GM21529 (cell line): ENCODE measurements around the gene AIFM2.
A peak's percentile ranks its signal among the peaks of the same experiment; 100 is the strongest.

Experiments used
- ATAC-seq: cut with Tn5 transposase; IDR thresholded peaks from one replicate; pipeline ENCODE4 v1.9.1; 2021; ENCODE audit not compliant: unreplicated experiment

AIFM2 gene

GRCh38 chr10:70146489-70147258 lies 14.0 kb upstream of the AIFM2 start, which contains the start of gene TYSND1:
Gene TYSND1 (minus strand): TSS chr10:70146700. CDS start chr10:70146586, 114 bp downstream.
- peak; percentile 89 for ATAC-seq

DNA sequence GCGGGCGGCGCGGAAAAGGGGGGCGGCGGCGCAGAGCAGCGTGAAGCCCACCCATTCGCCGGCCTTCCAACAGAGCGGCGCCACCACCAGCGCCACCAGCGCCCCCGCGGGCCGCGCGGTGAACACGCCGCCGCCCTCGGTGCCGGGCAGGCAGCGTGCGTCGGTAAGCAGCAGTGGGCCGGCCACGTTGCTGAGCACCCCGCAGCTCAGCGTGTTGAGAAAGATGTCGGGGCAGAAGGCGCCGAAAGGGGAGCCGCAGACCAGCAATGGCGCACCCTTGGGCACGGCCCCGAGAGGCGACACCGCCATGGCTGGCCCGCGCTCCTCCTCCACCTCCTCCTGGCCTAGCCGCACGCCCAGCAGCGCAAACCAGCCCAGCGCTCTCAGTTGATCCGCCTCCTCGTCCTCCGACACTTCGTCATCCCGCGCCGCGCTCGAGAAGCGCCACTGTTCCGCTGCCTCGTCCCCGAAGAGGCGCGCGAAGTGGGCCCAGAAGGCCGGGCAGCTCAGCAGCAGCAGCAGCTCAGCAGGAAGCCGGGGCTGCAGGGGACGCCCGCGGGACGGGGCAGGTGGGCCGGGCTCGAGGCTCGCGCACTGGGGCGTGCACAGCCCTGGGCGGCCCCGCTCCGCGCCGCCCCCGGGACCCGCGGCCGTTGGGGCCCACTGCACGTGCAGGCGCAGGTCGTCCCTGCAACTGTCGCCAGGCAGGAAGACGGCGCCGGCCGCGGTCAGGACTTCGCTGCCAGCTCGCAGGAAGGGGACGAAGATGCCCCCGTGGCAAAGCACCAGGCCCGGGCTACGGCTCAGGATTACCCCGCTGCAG lies 13.3 kb upstream of the AIFM2 start:
- peak; percentile 47 for ATAC-seq

GRCh38 chr10:70145166-70145665 lies 12.6 kb upstream of the AIFM2 start:
- peak; percentile 5 for ATAC-seq

DNA sequence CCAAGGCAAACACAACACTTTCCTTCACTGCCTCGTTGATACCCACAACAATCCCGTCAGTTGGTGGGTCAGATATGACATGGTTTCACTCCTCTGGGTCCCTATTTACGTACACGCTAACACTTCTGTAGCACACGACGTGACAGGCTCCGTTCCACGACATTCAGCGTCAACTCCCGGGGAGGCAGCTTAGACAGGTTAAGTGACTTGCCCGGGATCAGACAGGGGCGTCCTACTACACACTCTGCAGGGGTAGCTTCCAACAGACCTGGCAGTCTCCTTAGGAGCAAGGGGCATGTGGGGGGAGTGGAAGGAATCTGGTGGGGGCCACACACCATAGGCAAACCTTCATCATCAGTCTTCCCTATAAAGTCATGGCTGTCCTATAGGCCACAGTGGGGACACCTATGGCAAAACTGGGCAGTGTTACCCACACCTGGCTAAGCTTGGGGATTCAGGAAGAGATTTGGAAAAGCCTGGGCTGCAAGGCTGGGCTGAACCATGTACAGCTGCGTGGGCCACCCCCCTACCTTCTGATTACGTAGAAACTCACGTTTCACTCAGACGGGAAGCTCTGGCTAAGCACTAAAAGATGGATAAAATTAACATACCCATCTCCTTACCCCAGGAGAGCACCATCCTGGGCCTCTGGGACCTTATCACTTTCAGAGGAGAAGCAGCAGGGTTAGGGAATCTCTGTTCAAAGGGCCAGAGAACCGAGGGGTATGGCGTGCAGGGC lies 11.9 kb upstream of the AIFM2 start:
- ATAC-seq: no peak

DNA sequence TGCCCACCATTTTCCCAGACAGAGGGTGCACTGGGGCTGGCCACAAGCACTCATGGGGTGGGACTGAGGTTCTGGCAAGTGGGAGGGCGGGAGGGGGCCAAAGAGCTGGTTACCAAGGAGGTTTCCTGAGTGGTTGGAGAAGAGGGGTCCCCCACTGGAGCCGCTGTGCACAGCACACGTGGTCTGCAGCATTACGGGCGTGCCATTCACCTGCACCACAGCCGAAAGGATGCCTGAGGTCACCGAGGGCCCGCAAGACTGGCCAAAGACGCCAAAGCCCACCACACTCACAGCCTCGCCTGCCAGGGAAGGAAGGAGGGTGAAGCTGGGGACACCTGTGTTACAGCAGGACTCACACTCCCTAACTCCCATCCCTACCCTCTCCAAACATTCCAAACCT lies 9.9 kb upstream of the AIFM2 start:
- no peak for ATAC-seq

DNA sequence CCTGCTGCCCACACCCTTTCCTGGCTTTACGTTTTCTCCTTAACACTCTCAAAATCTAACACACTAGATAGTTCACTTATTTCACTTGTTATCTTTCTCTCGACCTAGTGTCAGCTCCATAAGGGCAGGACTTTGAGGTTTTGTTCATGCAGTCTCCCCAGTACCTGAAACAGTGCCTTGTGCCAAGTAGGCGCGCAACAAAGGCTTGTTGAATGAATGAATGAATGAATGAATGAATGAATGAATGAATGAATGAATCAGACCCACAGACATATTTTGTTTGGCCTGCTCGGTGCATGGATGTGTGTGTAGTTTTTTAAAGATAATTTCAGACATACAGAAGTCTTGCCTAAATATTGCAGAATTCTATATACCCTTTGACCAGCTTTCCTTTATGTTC lies 7.7 kb upstream of the AIFM2 start:
- ATAC-seq: no peak

GRCh38 chr10:70139997-70140250 lies 7.3 kb upstream of the AIFM2 start:
- no peak for ATAC-seq

- ATAC-seq: no peak
These were observed 6.7 kb upstream of the AIFM2 start for GRCh38 chr10:70139151-70139996.

DNA sequence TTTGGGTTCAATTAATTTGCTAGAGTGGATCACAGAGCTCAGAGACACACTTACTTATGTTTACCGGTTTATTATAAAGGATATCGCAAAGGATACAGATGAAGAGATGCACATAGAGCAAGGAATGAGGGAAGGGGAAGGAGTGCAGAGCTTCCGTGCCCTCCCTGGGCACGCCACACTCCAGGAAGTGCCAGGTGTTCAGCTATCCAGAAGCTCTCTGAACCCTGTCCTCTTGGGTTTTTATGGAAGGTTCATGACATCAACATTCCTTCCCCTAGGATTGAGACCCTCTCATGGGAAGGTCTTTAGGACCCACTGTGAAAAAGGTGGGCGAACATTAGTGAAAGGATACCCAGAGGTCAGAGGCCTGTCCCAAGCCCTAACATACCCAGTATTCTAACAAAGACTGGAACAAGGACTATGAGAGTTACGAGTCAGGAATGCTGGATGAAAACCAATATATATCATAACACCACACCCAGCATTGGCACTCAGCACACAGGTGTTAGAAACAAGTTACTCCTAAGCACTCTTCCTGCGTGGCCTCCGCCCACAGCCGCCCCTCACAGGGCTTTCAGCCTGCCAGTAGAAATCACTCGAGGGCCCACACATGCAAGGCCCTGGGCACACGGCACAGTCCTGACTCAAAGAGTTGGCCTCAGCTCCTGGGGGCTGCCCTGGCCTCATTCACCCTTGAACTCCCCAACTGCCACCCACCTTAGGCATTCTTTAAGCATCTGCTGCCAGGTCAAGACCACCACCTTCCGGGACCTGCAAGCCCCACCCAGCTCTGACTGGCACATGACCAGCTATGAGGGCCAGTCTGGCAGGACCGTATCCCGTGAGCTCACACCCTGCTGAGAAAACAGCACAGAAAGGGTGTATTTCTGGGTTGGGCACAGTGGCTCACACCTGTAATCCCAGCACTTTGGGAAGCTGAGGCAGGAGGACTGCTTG lies 5.6 kb upstream of the AIFM2 start:
- no peak for ATAC-seq

DNA sequence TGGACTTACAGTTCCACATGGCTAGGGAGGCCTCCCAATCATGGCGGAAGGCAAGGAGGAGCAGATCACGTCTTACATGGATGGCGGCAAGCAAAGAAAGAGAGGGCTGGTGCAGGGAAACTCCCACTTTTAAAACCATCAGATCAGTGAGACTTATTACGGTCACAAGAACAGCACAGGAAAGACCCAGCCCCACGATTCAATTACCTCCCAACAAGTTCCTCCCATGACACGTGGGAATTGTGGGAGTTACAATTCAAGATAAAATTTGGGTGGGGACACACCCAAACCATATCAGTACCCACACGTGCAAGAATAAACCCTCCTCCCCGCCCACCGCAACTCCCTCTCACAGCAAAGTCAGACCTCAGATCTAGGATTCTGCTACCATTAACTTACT lies 4.5 kb upstream of the AIFM2 start:
- ATAC-seq: no peak

DNA sequence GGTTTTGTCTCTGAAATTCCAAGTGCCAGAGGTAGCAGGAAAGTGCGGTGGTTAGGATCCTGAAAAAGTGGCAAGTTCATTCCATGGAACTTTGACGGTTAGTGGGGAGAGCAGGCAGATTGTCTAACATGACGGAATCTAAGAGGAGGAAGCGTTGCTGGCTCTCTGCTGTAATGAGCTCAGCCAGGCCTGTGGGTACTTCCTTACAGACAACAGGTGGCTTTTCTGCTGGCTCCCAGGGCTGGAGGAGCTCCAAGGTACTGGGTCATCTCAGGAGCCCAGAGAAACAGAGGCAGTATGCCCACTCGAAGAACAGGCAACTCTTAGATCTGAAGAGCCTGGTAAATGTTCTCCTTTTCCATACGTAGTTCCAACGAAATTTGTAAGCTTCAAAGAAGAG lies 3.1 kb upstream of the AIFM2 start:
- no peak for ATAC-seq

DNA sequence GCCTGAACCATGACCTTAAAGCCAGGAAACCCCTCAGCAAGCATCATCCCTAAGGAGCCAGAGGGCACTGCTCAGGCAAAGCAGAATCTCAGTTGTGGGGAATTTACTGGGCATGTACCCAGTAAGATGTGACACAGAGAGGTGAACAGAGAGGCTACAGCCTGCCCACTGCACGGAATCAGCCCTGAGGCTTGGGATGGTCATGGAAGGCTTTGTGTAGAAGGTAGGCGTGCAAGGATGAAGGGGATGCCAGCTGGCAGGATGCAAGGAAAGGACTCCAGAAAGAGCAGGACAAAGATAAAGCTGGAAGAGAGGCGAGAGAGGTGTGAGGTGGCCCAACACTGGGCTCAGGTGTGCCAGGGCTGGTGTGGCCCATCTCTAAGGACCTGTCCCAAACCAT lies 2.4 kb upstream of the AIFM2 start:
- ATAC-seq: no peak

DNA sequence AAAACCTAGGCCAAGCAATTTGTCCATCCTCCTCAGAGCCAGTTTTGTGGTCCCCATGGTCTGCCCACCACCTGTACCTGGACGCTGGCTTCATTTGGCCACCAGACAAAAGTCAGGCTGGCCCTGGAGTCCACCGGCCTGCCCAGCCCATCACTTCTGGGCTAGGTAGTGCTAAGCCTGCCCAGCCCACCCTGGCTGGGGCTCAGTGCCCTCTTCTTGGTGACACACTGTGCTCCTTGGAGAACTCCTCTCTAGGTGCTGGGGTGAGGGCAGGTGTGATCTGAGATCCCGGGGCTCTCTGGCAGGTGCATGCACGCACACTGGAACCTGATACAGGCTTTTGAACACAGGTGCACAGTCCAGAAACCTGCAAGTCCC lies 1.1 kb downstream of the AIFM2 start:
- no peak for ATAC-seq

- ATAC-seq: no peak
These were observed 1.6 kb downstream of the AIFM2 start for GRCh38 chr10:70130878-70131559.

DNA sequence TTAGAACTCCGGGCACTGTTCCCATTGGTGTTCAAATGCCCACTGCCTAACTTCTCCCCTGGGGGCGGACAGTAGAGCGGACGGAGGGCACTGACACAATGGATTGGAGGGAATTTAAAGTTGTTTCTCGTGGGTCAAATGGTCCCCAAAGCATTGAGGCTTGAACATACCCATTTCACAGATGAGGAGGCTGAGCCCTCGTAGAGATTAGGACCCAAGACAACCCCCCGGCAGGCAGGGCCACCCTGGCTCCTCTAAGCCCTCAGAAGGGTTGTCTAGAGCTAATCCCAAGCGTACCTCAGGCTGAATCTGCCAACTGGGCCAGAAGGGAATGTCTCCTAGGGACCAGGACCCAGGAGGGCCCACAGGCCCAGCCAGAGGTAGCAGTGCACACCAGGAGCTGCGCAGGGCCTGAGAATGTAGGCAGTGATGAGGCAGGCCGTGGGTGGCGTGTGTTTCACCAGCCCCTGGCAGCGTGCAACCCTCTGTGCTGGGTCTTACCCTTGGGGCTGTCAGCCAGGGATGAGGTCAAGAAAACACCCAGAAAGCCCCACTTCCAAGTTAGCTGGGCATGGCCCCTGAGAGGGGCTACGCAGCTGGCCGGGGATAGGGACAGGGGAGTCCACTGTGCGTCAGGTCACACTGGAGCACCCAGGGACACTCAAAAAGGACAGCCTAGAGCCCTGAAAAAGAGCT lies 5.8 kb downstream of the AIFM2 start:
- ATAC-seq: no peak

- ATAC-seq: no peak
These were observed 6.6 kb downstream of the AIFM2 start for GRCh38 chr10:70125918-70126552.

DNA sequence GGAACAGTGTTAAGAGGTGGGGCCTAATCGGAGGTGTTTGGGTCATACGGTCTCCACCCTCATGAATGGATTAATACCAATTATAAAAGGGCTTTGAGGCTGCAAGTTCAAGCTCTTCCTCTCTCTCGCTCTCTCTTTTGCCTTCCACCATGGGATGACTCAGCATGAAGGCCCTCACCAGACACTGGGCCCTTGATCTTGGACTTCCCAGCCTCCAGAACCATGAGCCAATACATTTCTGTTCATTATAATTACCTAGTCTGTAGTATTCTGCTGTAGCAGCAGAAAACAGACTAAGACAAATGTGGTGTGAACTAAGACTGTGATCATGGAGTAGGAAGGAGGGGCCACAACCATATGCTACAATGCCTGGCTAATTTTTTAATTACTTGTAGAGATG lies 7.7 kb downstream of the AIFM2 start:
- no peak for ATAC-seq

GRCh38 chr10:70124415-70124814 lies 8.2 kb downstream of the AIFM2 start:
- ATAC-seq: no peak
